ENCODE measurements around the gene FAAP20.
A peak's percentile ranks its signal among the peaks of the same experiment; 100 is the strongest.

FAAP20 gene

GRCh38 chr1:2194319-2194897 is at the start of gene FAAP20:
Gene FAAP20, minus strand, starts transcription at chr1:2194772. Its CDS starts 23 bp downstream, at chr1:2194749.
- peak; percentile 60 for DNase-seq (ENCODE audit: low read depth)

GRCh38 chr1:2242814-2243725 is 48.5 kb upstream of the FAAP20 start:
- DNase-seq (ENCODE audit: low read depth): no peak

- no peak for DNase-seq (ENCODE audit: low read depth)
Measured at GRCh38 chr1:2241820-2242219, 47.2 kb upstream of the FAAP20 start.

- DNase-seq (ENCODE audit: low read depth): no peak
Measured at GRCh38 chr1:2240270-2241156, 45.9 kb upstream of the FAAP20 start.

GRCh38 chr1:2239384-2239985 is 44.9 kb upstream of the FAAP20 start:
- DNase-seq (ENCODE audit: low read depth): no peak

- no peak for DNase-seq (ENCODE audit: low read depth)
Measured at GRCh38 chr1:2239013-2239370, 44.4 kb upstream of the FAAP20 start.

- no peak for DNase-seq (ENCODE audit: low read depth)
Measured at GRCh38 chr1:2238361-2239012, 43.9 kb upstream of the FAAP20 start.

- no peak for DNase-seq (ENCODE audit: low read depth)
Measured at GRCh38 chr1:2237773-2238172, 43.2 kb upstream of the FAAP20 start.

- DNase-seq (ENCODE audit: low read depth): no peak
Measured at GRCh38 chr1:2236695-2237677, 42.4 kb upstream of the FAAP20 start.

- DNase-seq (ENCODE audit: low read depth): no peak
Measured at GRCh38 chr1:2235300-2235998, 40.9 kb upstream of the FAAP20 start.

- no peak for DNase-seq (ENCODE audit: low read depth)
Measured at GRCh38 chr1:2234762-2235113, 40.2 kb upstream of the FAAP20 start.

- peak; percentile 33 for DNase-seq (ENCODE audit: low read depth)
Measured at GRCh38 chr1:2233997-2234761, 39.6 kb upstream of the FAAP20 start.

GRCh38 chr1:2233468-2233867 is 38.9 kb upstream of the FAAP20 start:
- no peak for DNase-seq (ENCODE audit: low read depth)

GRCh38 chr1:2232916-2233438 is 38.4 kb upstream of the FAAP20 start:
- no peak for DNase-seq (ENCODE audit: low read depth)

- no peak for DNase-seq (ENCODE audit: low read depth)
Measured at GRCh38 chr1:2232255-2232915, 37.8 kb upstream of the FAAP20 start.

- DNase-seq (ENCODE audit: low read depth): peak; percentile 51
Measured at GRCh38 chr1:2231532-2232254, 37.1 kb upstream of the FAAP20 start.

- DNase-seq (ENCODE audit: low read depth): no peak
Measured at GRCh38 chr1:2230781-2231531, 36.4 kb upstream of the FAAP20 start.

Measured in stimulated activated CD4-positive, alpha-beta T cell treated with anti-CD3 and anti-CD28 coated beads, Interleukin-2, amount 100 ng/mL, for 4 hours (primary cell).